ENCODE results near the gene PELI1. TPM values are rescaled to one million over a fixed set of nuclear protein-coding genes. Genes with fewer than 3 reads are reported as not detected.

The PELI1 gene
- total and polyA plus RNA-seq, 9 donors: 5.7 to 14.4 (median 12.0) TPM

DNA sequence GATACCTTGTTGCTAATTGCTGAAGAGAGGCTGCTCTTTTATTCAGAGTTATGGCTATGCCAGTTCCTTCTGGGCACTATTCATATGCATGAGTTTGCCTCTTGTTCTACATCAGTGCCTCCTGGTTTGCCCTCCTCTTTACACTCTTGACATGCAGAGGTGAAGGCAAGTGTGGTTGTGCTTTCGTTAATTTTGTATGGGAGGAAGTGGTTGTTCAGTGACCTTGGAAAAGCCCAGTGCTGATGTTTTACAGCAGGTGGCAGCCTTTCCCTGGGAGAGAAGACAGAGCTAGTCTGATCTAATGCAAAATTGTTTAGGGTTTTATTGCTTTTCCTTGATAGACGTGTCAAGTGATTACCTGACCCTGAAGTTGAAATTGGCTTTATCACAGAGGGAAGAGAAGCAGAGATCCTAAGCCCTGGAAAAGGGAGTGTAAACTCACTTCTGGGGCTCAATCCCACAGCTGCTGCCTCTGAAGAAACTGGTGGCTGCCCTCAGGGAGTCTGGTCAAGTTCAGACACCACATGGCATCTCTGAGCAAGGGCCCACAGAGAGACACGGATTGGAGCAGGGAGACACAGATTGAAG, 94.5 kb downstream of the PELI1 start:
- intact Hi-C loops (cut with DNase I): loop anchor here in 2 of 4 donors (10.0 kb wide), 4 partner anchors 265 to 445 kb away; no protein-coding TSS in a partner anchor
- Histone ChIP-seq H3K27ac (no peak overlapping the region), H3K4me1 (ENCODE audit: insufficient read depth) (no peaks in the 10 kb centered on the region), H3K27me3 (no peaks in the 10 kb centered on the region), H3K4me3 (no peak overlapping the region), H3K36me3 (no peaks in the 10 kb centered on the region), H3K9me3 (no peaks in the 10 kb centered on the region)
- no peak for TF ChIP-seq POLR2A (IDR thresholded peaks at IDR 0.05)
- TF ChIP-seq, protein P1, sequence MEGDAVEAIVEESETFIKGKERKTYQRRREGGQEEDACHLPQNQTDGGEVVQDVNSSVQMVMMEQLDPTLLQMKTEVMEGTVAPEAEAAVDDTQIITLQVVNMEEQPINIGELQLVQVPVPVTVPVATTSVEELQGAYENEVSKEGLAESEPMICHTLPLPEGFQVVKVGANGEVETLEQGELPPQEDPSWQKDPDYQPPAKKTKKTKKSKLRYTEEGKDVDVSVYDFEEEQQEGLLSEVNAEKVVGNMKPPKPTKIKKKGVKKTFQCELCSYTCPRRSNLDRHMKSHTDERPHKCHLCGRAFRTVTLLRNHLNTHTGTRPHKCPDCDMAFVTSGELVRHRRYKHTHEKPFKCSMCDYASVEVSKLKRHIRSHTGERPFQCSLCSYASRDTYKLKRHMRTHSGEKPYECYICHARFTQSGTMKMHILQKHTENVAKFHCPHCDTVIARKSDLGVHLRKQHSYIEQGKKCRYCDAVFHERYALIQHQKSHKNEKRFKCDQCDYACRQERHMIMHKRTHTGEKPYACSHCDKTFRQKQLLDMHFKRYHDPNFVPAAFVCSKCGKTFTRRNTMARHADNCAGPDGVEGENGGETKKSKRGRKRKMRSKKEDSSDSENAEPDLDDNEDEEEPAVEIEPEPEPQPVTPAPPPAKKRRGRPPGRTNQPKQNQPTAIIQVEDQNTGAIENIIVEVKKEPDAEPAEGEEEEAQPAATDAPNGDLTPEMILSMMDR (IDR thresholded peaks at IDR 0.05): peak; percentile 25 to 63 (median 56)
- WGBS, 3 donors: 1 to 7% (median 5%) methylated on average over 3 of the region's 3 CpGs
- peak; percentile 41 to 61 (median 56) for DNase-seq

DNA sequence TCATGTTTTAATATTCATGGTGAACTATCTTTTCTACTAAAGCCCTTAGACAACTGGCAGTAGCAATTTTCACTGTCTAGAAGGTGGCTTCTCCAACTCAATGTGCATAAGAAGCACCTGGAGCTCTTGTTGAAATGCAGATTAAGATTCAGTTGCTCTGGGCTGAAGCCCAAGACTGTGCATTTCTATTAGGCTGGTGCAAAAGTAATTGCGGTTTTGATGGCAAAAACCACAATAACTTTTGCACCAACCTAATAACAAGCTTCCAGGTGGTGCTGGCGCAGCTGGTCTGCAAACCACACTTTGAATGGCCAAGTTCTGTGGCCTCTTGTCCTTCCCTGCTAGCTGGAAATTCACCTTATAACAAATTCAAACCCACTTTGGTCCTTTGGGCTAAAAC, 98.3 kb downstream of the PELI1 start:
- H3K27ac ChIP-seq: no peak overlapping the region
- H3K4me1 ChIP-seq (ENCODE audit: insufficient read depth): no peaks in the 10 kb centered on the region
- TF ChIP-seq POLR2A (IDR thresholded peaks at IDR 0.05): no peak
- TF ChIP-seq, protein P1 (IDR thresholded peaks at IDR 0.05): no peak
- TF ChIP-seq EP300 (IDR thresholded peaks at IDR 0.05): no peak
- H3K9me3 ChIP-seq: no peaks in the 10 kb centered on the region
- DNase-seq: no peak
- WGBS, 3 donors: 93 to 95% (median 94%) methylated on average over 2 of the region's 2 CpGs
- H3K36me3 ChIP-seq: no peaks in the 10 kb centered on the region
- intact Hi-C loops (cut with DNase I): loop anchor here in 1 of 4 donors (10.0 kb wide), 1 partner anchor 279 kb away; no protein-coding TSS in a partner anchor
- H3K27me3 ChIP-seq: no peaks in the 10 kb centered on the region
- no peak overlapping the region for H3K4me3 ChIP-seq

Other genes starting within 250 kb of the PELI1 start
- 10 to 100 TPM; 17.9 to 28.6 (median 26.0) TPM for gene VPS54, start 125.0 kb downstream of the PELI1 start, total RNA-seq
- 10 to 100 TPM; 18.3 to 18.7 TPM for gene VPS54, start 125.0 kb downstream of the PELI1 start, polyA plus RNA-seq